Activated naive CD8-positive, alpha-beta T cell treated with anti-CD3 and anti-CD28 coated beads for 36 hours (primary cell): ENCODE results near the gene GALNT12. TPM values are rescaled to one million over a fixed set of nuclear protein-coding genes. Genes with fewer than 3 reads are reported as not detected.

Experiments
- DNase-seq: peaks from one replicate; pipeline ENCODE4 v3.0.0; 2021
- H3K27ac Mint-ChIP-seq: one replicate; pipeline ENCODE4 v1.8.0; 2022; ENCODE audit warnings: mild to moderate bottlenecking, moderate library complexity, mixed read lengths
- H3K27me3 Mint-ChIP-seq: one replicate; pipeline ENCODE4 v1.8.0; 2022; ENCODE audit warnings: mild to moderate bottlenecking, mixed read lengths
- H3K36me3 Mint-ChIP-seq: one replicate; pipeline ENCODE4 v1.8.0; 2021; ENCODE audit warnings: mild to moderate bottlenecking, mixed read lengths
- H3K4me1 Mint-ChIP-seq: one replicate; pipeline ENCODE4 v1.8.0; 2021; ENCODE audit warnings: mixed read lengths
- H3K4me3 Mint-ChIP-seq: one replicate; pipeline ENCODE4 v1.8.0; 2022; ENCODE audit warnings: mild to moderate bottlenecking, moderate library complexity, mixed read lengths
- H3K9me3 Mint-ChIP-seq: one replicate; pipeline ENCODE4 v1.8.0; 2022; ENCODE audit warnings: mixed read lengths
- total RNA-seq, 2 experiments: library from RNA; stranded (reverse); gene quantifications; one replicate each; pipeline ENCODE4 v1.2.3, GENCODE V29; 2021

GALNT12 gene
- total RNA-seq, 2 experiments from 2014 or later, result 9.2 to 10.9 TPM

- no peak for DNase-seq
- Mint-ChIP-seq H3K27ac (no peak overlapping the region), H3K9me3 (no peaks in the 10 kb centered on the region), H3K4me3 (no peak overlapping the region), H3K4me1 (peaks cover 4% of the 10 kb centered on the region), H3K27me3 (peaks cover 18% of the 10 kb centered on the region), H3K36me3 (peaks cover 3% of the 10 kb centered on the region)
Measured at GRCh38 chr9:98894171-98894570, 86.7 kb downstream of the GALNT12 start.

DNA sequence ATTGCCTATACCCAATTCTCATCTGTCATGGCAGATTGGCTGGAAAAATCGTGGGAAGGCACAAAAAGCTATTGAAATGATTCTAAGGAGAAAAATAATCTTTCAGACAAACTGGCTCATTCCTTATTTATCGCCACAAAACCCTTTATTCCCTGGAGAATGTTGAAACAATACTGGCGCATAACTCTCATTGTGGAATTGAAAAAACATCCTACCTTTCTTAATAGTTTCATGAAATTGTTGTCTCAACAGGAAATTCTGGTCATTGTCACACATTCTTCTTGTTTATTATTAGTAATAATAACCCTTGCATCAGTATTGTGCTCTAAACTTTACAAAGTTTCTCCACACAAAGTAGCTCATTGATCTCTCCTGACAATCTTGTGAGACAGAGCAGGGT is 87.3 kb downstream of the GALNT12 start:
- Mint-ChIP-seq H3K4me3 (no peak overlapping the region), H3K9me3 (no peaks in the 10 kb centered on the region), H3K27ac (no peak overlapping the region), H3K4me1 (peaks cover 9% of the 10 kb centered on the region), H3K36me3 (peaks cover 3% of the 10 kb centered on the region), H3K27me3 (peaks cover 18% of the 10 kb centered on the region)
- DNase-seq, result no peak

DNA sequence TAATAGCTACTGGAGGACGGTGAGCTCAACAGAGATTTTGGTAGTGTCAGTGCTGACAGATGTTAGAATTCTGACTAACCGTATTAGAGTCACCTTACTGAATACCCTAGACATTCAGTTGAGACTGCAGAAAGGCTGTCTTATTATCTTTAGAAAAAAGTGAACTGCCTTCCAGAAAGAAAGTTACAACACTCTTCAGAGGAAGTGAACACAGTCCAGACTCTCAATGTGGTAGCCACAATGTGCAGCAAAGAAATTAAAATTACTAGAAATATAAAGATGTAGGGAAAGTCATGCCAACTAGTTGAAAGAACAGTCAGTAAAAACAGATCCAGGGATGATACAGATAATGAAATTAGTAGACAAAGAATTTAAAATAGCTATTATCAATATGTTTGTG is 89.2 kb downstream of the GALNT12 start:
- H3K27ac Mint-ChIP-seq, result no peak overlapping the region
- peaks cover 3% of the 10 kb centered on the region for H3K36me3 Mint-ChIP-seq
- H3K9me3 Mint-ChIP-seq, result no peaks in the 10 kb centered on the region
- peaks cover 9% of the 10 kb centered on the region for H3K4me1 Mint-ChIP-seq
- no peak for DNase-seq
- H3K27me3 Mint-ChIP-seq, result peaks cover 9% of the 10 kb centered on the region
- no peak overlapping the region for H3K4me3 Mint-ChIP-seq

- H3K27ac Mint-ChIP-seq, result no peak overlapping the region
- peaks cover 9% of the 10 kb centered on the region for H3K27me3 Mint-ChIP-seq
- peaks cover 5% of the 10 kb centered on the region for H3K4me1 Mint-ChIP-seq
- H3K9me3 Mint-ChIP-seq, result no peaks in the 10 kb centered on the region
- peaks cover 3% of the 10 kb centered on the region for H3K36me3 Mint-ChIP-seq
- H3K4me3 Mint-ChIP-seq, result no peak overlapping the region
- DNase-seq, result no peak
Measured at GRCh38 chr9:98897745-98898144, 90.3 kb downstream of the GALNT12 start.

DNA sequence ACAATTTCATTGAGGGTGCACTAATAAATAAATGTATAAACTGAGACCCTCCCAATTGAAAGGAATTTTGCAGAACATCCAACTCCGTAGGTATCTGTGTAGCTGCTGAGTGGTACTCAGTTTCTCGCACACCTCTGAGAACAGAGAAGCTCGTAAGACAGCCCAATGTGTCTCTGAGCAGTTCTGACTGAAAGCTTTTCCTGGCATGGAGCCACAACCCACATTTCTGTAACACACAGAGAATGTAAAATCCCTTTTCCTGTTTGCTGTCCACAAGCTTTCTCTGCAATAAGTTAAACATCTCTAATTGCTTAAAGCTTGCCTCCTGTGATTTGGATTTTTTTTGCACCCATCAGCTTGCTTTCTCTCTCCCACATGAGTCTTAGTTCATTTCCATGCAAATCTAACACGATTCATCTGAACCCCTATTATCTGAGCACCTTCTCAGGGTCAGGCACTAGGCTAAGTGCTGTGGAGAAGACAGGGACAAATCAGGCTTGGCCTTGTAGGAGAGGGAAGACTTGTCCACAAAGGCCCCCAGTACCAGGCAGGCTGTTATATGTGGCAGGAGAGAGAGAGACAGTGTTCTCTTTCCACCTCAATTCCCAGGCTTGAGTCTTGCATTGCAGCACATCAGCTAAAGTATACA is 92.1 kb downstream of the GALNT12 start:
- Mint-ChIP-seq H3K27ac (no peak overlapping the region), H3K27me3 (peaks cover 9% of the 10 kb centered on the region), H3K4me3 (no peak overlapping the region), H3K9me3 (no peaks in the 10 kb centered on the region), H3K4me1 (peaks cover 5% of the 10 kb centered on the region), H3K36me3 (peaks cover 3% of the 10 kb centered on the region)
- DNase-seq, result no peak

Other genes with a start within 250 kb of the GALNT12 start
- not detected for gene GABBR2, start 98.7 kb upstream of the GALNT12 start, total RNA-seq
- gene ANKS6, start 11.1 kb upstream of the GALNT12 start, total RNA-seq, result 10 to 100 TPM; 17.9 to 21.8 TPM
- gene COL15A1, start 136.2 kb downstream of the GALNT12 start, total RNA-seq, result under 1 TPM in 1 of 2 experiments, not detected in 1; 0.06 TPM